HG02981 (cell line): ENCODE measurements around the gene FBXW5.

ENCODE experiments used
- ATAC-seq: cut with Tn5 transposase; IDR thresholded peaks from one replicate; pipeline ENCODE4 v1.9.1; 2021; ENCODE audit warnings: mild to moderate bottlenecking, moderate library complexity; ENCODE audit not compliant: unreplicated experiment

The FBXW5 gene, protein sequence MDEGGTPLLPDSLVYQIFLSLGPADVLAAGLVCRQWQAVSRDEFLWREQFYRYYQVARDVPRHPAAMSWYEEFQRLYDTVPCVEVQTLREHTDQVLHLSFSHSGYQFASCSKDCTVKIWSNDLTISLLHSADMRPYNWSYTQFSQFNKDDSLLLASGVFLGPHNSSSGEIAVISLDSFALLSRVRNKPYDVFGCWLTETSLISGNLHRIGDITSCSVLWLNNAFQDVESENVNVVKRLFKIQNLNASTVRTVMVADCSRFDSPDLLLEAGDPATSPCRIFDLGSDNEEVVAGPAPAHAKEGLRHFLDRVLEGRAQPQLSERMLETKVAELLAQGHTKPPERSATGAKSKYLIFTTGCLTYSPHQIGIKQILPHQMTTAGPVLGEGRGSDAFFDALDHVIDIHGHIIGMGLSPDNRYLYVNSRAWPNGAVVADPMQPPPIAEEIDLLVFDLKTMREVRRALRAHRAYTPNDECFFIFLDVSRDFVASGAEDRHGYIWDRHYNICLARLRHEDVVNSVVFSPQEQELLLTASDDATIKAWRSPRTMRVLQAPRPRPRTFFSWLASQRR

GRCh38 chr9:136944519-136945332 lies at the start of gene FBXW5, which contains the start of gene C8G:
Gene FBXW5 (minus strand): TSS chr9:136944738. CDS start chr9:136944083, 655 bp downstream.
Gene C8G (plus strand): TSS chr9:136945243. CDS start chr9:136945321, 78 bp downstream.
- ATAC-seq: peak; percentile 68

DNA sequence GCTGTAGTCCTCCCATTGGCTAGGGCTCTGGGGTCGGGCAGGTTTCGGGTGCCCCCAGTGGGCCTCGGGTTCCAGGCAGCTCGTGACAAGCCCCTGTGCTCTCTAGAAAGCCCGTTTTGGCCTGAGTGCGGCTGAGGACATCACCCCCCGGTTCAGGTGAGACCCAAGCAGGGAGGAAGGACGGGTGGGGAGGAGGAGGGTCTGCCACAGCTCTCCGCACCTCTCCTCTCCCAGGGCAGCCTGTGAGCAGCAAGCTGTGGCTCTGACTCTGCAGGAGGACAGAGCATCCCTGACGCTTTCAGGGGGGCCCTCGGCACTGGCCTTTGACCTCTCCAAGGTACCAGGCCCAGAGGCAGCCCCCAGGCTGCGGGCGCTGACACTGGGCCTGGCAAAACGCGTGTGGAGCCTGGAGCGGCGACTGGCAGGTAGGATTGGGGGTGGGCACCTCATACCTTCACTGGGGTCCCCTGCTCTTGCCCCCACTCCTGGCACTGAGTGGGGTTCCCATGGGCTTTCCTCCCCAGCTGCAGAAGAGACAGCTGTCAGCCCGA lies 48.4 kb upstream of the FBXW5 start:
- no peak for ATAC-seq

- peak; percentile 78 for ATAC-seq
These were observed 47.7 kb upstream of the FBXW5 start, which contains the start of gene PAXX for GRCh38 chr9:136991993-136992818. Gene PAXX (plus strand): TSS chr9:136992422. CDS start chr9:136992444, 22 bp downstream.

GRCh38 chr9:136990242-136990911 lies 45.8 kb upstream of the FBXW5 start:
- no peak for ATAC-seq

DNA sequence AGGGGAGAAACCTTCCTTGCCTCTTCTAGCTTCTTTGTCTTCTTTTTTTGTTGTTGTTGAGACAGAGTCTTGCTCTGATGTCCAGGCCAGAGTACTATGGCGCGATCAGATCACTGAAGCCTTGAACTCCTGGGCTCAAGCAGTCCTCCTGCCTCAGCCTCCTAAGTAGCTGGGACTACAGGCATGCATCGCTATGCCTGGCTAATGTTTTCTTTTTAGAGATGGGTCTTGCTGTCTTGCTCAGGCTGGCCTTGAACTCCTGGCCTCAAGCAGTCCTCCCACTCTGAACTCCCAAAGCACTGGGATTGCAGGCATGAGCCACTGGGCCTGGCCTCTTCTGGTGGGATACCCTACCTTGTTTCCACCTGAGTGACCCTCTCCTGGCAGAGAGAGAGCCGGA lies 44.3 kb upstream of the FBXW5 start:
- no peak for ATAC-seq

GRCh38 chr9:136985853-136986252 lies 41.3 kb upstream of the FBXW5 start:
- no peak for ATAC-seq

DNA sequence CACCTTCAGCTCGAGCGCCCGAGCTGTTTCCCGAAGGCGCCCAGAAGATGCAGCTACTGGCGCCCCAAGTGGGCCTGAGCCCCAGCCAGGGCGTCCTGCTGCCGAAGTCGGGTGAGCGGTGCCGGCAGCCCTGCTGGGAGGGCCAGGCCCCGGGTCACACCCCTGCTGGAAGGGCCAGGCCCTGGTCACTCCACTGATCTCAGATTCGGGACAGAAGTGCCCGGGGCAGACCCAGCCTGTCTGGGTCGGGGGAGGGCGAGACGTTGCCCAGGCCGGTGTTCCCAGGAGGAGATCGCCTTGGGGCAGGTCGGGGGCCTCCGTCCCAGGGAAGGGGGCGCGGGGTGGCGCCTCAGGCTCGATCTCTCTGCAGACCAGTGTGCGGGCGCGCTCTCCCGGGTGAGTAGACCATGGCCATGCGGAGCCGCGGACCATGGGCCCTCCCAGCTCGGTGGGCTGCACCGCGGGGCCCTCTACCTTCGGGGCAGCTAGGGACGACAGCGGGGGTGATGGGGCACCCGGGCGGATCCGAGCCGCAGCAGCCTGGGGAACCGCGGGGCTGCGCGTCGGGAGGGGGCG lies 40.6 kb upstream of the FBXW5 start:
- no peak for ATAC-seq

DNA sequence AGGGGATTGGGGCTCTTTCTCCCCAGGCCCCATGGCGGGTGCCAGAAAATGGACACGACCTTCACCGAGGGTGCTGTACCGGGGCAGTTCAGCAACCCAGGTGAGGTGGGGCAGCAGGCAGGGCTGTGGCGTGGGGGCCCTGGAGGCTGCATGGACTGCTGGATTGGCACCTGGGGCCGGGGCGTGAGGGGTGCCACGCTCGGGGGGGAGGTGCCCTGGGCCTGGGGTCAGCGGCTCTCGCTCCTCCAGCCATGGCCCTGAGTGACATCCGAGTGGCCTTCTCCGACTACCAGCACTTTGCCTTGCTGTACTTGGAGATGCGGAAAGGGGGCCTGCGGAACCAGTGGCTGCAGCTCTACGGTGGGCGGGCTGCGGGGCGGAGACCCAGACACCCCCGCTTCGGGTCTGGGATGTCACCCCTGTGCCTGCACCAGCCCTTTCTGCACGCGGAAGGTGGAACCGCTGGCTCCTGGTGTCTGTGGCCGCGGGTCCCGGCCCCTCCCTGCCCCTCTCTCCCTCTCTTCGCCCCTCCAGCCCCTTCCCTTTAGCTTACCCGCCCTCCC lies 40.0 kb upstream of the FBXW5 start:
- ATAC-seq: no peak

DNA sequence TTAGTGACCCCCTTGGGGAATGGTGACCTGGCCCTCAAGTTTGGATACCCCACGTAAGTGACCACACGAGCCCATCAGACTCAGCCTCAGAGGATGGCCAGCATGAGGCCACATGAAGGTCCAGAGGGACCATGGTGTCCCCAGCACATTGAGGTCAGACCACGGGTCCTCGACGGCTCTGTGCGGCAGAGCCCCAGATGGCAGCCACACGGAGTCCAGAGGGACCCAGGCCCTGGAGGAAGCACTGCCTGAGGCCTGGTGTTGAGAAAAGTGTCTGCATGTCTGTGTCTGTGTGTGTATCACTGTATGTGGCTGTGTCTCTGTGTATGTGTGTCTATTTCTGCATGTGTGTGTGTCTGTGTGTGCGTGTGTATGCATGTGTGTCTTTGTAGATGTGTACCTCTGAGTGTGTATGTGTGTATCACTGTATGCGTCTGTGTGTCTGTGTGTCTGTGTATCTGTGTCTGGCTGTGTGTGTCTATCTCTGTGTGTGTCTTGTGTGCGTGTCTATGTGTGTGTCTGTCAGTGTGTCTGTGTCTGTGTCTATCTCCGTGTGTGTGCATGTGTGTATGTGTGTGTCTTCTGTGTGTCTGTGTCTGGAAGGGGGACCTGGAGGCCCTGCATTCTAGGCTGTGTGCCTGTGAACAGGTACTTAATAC lies 39.2 kb upstream of the FBXW5 start:
- no peak for ATAC-seq

GRCh38 chr9:136983167-136983566 lies 38.6 kb upstream of the FBXW5 start:
- no peak for ATAC-seq

DNA sequence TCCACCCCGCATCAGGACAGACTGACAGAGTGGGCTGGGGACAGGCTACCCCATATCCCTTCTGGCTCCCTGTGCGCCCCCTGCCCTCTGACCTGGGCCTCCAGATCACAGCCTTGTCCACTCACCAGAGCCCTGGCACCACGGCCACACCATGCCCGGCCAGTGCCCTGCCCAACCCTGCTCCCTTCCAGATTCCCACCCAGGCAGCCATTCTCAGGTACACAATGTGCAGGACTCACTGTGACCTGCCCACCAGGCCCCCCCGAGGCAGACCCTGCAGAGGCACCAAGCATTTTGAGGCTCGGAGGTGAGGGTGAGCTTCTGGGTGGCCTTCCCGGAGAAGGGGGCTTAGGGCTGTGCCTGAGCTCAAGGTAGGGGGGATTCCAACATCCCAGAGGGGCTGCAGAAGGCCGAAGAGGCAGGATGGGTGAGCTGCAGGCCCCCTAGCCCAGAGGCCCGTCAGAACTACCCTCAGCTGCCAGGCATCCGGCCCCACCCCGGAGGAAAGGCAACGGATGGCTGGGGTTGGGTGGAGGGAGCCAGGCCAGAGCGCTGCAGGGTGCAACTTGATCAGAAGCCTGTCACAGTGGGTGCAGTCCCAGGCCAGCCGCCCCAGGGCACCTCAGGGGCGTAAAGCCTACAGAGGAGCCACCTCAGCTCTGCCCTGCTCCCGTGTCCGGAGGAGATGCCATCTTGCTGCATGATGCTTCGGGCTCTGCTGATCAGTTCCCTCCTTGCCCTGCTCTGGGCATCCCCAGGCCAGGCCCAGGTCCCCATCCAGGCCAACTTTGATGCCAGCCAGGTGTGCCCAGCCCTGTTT lies 37.9 kb upstream of the FBXW5 start, which contains the start of gene LCNL1:
LCNL1 (plus strand) TSS at position 762 of the 820 bp plus-strand sequence. CDS start 594 bp downstream, outside the sequence.
- no peak for ATAC-seq

DNA sequence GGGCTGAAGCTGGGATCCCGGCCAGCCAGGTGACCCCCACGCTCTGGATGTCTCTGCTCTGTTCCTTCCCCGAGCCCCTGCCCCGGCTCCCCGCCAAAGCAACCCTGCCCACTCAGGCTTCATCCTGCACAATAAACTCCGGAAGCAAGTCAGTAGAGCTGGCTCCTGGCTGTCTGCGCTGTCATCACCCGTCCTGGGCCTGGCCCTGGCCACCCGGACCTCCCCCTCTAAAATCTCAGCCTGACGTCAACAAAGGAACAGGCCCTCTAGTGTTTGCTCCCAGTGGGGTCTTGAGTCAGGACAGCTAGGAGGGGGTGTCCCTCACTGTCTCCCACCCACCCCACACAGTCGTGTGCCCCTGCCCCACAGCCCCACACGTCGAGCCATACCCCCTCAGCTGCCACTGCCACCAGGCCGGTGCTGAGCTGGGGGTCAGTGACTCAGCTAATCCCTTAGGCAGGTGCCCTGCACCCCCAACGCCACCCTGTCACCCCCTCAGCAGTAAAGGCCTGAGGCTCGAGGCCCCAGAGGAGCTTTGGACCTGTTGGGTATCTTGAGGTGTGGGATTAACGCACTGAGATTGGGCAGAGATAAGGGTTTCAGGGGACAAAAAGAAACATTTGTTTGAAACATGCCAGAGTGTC lies 37.2 kb upstream of the FBXW5 start:
- no peak for ATAC-seq

GRCh38 chr9:136980669-136981478 lies 36.3 kb upstream of the FBXW5 start:
- no peak for ATAC-seq

DNA sequence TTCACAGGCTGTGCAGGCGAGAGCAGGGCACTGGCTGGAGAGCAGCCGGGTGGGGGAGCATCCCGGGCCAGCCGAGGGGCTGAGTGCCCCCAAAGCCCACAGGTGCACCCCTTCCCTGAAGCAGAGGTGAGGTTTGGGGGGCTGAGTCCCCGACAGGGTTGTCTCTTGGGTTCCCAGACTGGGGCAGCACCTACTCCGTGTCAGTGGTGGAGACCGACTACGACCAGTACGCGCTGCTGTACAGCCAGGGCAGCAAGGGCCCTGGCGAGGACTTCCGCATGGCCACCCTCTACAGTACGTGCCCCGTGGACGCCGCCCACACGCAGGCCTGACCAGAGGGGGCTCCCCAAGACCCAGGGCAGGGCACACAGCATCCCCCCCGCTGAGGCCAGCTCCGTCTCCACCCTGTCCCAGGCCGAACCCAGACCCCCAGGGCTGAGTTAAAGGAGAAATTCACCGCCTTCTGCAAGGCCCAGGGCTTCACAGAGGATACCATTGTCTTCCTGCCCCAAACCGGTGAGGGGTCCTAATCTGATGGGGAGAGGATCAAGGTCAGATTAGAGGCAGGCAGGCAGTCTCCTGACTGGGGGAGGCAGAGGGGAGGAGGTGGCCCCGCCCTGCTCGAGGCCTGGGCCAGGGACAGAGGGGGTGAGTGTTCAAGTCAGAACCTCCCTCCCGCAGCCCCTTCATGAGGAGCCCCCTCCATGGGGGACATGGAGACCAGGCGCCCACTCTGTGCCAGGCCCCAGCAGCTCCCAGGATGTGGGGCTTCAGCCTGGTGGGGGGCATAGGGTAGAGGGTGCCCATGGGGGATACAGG lies 35.4 kb upstream of the FBXW5 start:
- no peak for ATAC-seq

DNA sequence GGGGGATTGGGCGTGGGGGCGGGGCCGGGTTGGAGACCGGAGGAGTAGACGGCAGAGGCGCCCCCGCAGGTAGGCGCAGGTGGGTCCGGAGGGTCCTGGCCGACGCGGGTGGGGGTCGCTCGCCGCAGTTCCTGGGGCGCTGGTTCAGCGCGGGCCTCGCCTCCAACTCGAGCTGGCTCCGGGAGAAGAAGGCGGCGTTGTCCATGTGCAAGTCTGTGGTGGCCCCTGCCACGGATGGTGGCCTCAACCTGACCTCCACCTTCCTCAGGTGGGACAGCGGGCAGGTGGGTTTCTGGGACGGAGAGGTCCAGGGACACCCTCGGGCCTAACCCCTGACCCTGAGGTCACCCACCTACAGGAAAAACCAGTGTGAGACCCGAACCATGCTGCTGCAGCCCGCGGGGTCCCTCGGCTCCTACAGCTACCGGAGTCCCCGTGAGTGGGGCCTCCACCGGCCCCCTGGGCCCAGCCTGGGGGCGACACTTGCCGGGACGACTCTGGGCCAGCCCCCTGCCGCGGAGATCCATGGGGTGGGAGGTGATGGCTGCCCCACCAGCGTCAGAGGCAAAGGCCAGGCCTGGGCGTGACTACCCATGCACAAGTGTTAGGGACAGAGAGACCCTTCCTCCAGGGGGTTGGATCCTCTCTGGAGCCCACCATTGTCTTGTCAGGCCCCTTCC lies 34.5 kb upstream of the FBXW5 start:
- no peak for ATAC-seq
